ENCODE measurements around the gene ATXN1.

DNA sequence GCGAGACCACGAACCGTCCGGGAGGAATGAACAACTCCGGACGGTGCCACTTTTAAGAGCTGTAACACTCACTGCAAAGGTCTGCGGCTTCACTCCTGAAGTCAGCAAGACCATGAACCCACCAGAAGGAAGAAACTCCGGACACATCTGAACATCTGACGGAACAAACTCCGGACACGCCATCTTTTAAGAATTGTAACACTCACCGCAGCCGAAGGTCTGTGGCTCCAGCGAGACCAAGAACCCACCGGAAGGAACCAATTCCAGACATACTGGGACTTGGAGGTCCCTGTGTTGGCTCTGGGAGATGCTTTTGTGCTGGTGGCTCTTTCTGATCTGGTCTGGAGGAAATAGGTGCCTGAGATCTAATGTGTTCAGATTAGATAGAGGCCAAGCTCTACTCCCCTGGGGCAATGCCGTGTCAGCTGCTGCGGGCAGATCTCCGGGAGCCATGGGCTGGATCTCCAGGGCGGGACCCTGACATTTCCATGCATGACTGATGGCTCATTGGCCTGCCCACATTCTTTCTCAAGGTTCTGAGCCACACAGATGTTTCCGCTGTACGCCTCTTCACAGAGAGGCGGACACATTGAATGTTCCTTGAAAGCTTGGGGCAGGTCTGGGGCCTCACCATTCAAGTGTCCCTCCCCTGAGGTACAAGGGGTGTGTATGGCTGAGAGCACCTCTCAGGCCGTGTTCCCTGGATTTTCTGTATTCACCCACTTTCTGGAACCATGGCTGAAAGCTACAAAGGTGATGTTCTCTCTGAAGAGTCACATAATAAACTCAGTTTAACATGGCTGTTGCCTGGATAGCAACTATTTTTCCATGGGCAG is 493.6 kb downstream of the ATXN1 start:
- TF ChIP-seq, protein P1, sequence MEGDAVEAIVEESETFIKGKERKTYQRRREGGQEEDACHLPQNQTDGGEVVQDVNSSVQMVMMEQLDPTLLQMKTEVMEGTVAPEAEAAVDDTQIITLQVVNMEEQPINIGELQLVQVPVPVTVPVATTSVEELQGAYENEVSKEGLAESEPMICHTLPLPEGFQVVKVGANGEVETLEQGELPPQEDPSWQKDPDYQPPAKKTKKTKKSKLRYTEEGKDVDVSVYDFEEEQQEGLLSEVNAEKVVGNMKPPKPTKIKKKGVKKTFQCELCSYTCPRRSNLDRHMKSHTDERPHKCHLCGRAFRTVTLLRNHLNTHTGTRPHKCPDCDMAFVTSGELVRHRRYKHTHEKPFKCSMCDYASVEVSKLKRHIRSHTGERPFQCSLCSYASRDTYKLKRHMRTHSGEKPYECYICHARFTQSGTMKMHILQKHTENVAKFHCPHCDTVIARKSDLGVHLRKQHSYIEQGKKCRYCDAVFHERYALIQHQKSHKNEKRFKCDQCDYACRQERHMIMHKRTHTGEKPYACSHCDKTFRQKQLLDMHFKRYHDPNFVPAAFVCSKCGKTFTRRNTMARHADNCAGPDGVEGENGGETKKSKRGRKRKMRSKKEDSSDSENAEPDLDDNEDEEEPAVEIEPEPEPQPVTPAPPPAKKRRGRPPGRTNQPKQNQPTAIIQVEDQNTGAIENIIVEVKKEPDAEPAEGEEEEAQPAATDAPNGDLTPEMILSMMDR (IDR thresholded peaks at IDR 0.05), result no peak
- TF ChIP-seq EP300 (IDR thresholded peaks at IDR 0.05; ENCODE audit: borderline replicate concordance in 1 of 2, low read depth in 1 of 2, low read length in 1 of 2) (no peak), TAF1 (IDR thresholded peaks at IDR 0.05; ENCODE audit: borderline replicate concordance, low read depth, low read length) (no peak)

Data from SK-N-SH (cell line).